NCI-H146 (cell line): Measurements from ENCODE around the gene PTGR2.
"Not testable (repeated sequence)": the region's sequence is repeated elsewhere in the genome, so short reads cannot be mapped to it uniquely, and the experiment has no call there.

Source experiments
- DNase-seq: peaks from one replicate; lab custom pipeline; 2025; lab: John Stamatoyannopoulos, UW

PTGR2 gene

DNA sequence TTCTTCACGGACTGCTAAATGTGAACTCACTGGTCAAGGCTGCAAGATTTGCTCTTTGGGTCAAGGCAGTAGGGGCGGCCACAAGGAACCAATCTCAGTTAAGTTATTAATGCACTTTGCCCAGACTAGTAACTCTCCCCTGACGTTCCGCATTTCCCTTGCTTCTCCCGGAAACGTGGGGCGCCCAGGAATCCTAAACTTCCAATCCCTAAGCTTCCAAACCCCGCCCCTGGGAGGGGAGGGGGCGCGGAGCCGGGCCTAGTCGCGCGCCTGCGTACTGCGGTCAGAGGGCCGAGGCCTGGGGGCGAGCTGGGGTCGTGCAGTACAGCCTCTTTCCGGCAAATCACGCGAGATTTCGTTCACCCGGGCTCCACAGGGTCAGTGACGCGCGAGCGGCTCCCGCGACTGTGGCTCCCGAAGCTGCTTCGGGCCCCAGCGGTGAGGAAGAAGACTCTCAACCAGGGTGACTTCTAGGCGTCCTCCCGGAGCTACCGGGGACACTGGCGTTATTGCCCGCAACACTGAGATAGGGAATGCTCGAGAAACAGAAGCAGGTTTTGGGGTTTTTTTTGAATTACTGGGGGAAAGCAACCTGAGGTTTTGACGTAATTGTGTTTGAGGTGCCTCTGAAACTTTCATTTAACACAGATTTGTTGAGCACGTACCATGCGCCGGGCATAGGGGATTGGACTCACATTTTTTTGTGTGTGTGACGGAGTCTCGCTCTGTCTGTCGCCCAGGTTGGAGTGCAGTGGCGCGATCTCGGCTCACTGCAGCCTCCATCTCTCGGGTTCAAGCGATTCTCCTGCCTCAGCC is at the start of gene PTGR2:
PTGR2 (plus strand) TSS at position 265 of the 816 bp plus-strand sequence. CDS start 7,032 bp downstream, outside the sequence.
- DNase-seq: peak; percentile 92

DNA sequence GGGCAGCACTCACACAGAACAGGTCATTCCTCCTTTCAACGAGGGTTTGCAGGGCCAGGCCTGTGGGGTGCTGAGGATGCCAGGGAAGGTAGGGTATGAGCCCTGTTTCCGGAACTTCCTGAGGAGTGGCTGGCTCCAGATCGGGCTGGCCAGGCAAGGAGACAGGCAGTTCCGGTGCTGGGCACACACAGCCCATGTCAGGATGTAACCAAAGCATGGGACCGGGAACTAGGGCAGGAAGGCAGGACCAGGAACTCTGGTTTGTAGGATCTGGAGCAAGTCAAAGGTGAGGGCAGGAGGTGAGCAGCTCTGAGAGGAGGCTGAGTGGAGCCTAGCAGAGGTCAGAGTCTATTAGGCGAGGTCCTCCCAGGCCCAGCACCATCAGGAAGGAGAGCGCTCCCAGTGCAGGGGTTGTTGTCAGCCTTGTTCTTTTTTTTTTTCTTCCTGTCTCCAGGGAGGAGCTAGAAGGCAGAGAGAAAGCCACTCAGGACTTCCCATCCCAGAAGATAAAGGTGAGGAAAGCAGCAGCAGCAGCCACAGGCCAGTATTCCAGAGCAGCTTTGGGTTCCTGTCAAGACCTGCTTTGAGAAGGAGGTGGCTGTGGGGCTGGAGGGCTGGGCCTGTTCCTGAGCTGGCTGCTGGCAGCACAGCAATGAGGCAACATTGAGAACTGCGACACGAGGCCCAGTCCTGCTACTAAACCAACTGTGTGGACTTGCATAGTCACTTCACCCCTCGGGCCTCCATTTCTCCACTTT is 49.0 kb upstream of the PTGR2 start:
- no peak for DNase-seq

DNA sequence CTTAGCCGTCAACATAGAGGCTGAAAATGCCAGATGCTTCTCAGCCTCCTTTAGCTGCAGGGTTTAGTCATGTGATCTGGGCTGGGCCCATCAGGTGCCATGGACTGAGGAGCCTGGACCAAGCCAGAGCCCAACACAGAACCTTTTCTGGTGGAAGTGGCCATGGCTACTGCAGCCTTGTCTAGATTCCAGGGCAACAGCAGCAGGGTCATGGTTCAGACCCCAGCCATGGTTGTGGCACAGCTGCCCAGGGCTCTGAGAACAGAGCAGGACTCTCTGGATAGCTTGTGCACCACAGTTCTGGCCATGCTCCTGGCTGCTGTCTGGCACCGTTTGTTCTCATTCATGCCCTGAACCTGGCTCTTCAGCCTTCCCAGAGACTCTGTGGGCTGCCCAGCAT is 47.0 kb upstream of the PTGR2 start:
- DNase-seq: no peak

GRCh38 chr14:73807457-73807856 is 44.2 kb upstream of the PTGR2 start:
- DNase-seq: no peak

DNA sequence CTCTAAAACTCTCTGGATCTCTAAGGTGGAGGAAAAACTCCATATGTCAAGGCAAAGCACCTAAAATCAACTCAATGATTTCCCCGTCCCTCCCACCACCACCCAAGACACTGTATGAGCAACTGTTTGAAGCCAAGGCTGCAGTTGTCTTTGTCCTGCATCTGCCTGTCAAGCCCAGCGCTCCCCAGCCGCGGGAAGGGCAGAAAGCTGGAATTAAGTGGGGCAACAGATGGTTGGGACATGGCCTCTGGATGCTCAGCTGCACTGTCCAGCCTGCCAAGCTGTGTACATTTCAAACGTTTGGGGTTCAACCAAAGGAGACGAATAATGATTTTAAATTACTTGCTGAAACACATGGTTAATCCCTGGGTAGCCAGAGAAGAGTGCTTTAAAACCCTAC is 42.2 kb upstream of the PTGR2 start:
- no peak for DNase-seq

- DNase-seq: no peak
These were observed 41.0 kb upstream of the PTGR2 start for GRCh38 chr14:73810478-73811163.

DNA sequence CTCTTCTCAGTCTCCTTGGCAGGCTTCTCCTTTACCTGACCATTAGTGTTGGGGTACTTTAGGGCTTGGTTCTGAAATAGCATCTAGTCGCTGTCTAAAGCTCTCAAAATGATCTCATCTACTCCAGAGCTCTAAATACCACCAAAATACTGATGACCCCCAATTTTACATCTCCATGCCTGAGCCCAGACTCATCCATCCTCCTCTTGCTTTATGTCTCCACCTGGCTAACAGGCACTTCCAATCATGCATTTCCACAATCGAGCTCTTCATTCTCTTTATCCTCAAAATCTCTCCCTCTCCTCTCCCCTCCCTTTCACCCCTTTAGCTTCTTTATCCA is 40.5 kb upstream of the PTGR2 start:
- no peak for DNase-seq

- DNase-seq: no peak
These were observed 37.5 kb upstream of the PTGR2 start for GRCh38 chr14:73814153-73814552.

DNA sequence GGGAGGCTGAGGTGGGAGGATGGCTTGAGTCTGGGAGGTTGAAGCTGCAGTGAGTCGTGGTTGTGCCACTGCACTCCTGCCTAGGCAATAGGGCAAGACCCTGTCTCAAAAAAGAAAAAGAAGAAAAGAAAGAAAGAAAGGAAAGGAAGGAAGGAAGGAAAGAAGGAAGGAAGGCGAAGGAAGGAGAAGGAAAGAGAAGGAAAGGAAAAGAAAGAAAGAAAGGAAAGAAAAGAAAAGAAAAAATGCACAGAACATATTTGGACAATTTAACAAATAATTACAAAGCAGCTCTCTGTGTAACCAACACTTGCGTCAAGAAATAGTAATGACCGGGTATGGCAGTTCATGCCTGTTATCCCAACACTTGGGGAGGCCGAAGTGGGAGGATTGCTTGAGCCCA is 35.8 kb upstream of the PTGR2 start:
- DNase-seq: no peak

- DNase-seq: no peak
These were observed 35.2 kb upstream of the PTGR2 start for GRCh38 chr14:73816393-73816816.

DNA sequence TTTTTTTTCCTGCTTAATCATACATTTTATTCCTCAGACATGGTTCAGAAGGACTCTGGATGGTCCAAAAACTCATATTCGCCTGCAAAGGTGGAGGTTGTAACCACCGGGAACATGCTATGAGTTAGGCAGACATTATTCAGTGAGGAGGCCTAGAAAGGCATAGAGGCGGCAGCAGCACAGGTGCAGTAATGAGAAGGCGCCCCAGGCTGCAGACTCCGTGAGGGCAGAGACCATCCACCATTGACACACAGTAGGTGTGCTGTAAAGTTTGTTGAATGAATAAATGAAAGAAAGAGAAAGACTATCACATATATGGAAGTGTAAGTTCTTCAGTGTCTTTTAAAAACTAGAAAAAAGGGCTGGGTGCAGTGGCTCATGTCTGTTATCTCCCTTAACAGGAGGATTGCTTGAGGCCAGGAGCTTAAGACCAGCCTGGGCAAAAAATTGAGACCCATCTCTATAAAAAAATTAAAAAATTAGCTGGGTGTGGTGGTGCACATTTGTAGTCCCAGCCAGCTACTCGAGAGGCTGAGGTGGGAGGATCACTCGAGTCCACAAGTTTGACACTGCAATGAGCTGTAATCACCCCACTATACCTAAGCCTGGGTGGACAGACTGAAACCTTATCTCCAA is 34.5 kb upstream of the PTGR2 start:
- DNase-seq: no peak

- no peak for DNase-seq
These were observed 32.8 kb upstream of the PTGR2 start for GRCh38 chr14:73818821-73819220.

DNA sequence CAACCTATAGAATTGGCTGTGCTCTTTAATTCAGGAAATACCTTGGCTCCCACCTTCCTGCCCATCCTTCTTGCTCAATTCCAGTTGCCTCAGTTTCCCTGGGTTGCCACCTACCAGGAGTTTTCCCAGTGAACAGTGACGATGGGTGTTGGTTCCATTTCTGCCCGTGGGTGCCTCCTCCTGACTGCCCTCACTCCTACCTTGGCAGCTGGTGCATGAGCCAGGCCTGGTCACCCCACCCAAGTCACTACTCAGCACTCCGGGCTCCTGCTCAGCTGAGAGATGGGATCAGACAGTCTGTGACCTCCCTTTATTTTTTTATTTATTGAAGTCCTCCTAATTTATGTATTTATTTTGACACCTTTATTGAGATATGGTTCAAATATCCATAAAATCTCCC is 31.0 kb upstream of the PTGR2 start:
- no peak for DNase-seq

GRCh38 chr14:73823339-73823885 is 28.2 kb upstream of the PTGR2 start:
- no peak for DNase-seq

DNA sequence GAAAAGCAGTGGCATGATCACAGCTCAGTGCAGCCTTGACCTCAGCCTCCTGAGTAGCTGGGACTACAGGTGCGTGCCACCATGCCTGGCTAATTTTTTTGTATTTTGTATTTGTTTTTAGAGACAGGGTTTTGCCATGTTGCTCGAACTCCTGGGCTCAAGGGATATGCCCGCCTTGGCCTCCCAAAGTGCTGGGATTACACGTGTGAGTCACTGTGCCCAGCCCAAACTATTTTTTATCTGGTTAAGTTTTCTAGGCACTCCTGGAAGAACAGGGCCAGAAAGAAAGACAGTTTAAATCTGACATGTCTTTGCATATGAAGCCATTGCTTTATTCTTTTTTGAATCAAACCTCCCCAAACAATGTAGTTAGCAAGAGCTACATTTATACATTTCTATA is 27.5 kb upstream of the PTGR2 start:
- no peak for DNase-seq

GRCh38 chr14:73824536-73824935 is 27.1 kb upstream of the PTGR2 start:
- DNase-seq: no peak

- DNase-seq: peak; percentile 66
These were observed 26.0 kb upstream of the PTGR2 start for GRCh38 chr14:73825551-73826188.

- DNase-seq: not testable (repeated sequence)
These were observed 24.4 kb upstream of the PTGR2 start for GRCh38 chr14:73827190-73827589.

GRCh38 chr14:73829071-73829470 is 22.6 kb upstream of the PTGR2 start:
- no peak for DNase-seq

GRCh38 chr14:73829526-73830431 is 21.9 kb upstream of the PTGR2 start:
- no peak for DNase-seq
